H9 (cell line): ENCODE measurements around the gene LGALS12. TPM values are rescaled to one million over a fixed set of nuclear protein-coding genes. Genes with fewer than 3 reads are reported as not detected.

Experiments
- DNase-seq: peaks from one replicate; pipeline ENCODE4 v3.0.0-alpha.2; 2017
- H2AFZ ChIP-seq: one replicate; pipeline ENCODE4 v1.6.1; 2013; ENCODE audit warnings: mild to moderate bottlenecking, low read length, control low read depth, moderate library complexity
- H2AK5ac ChIP-seq: 2 replicates; pipeline ENCODE4 v1.6.1; 2013; ENCODE audit warnings: low read length, control low read depth, mixed read lengths; ENCODE audit not compliant: insufficient read length
- H2BK120ac ChIP-seq: one replicate; pipeline ENCODE4 v1.6.1; 2013; ENCODE audit warnings: low read depth, mild to moderate bottlenecking, low read length, control low read depth, inconsistent platforms; ENCODE audit not compliant: poor library complexity, severe bottlenecking
- H2BK12ac ChIP-seq: 2 replicates; pipeline ENCODE4 v1.6.1; 2013; ENCODE audit warnings: low read length, control low read depth, mixed read lengths, low read depth; ENCODE audit not compliant: insufficient read length
- H2BK15ac ChIP-seq: 2 replicates; pipeline ENCODE4 v1.6.1; 2013; ENCODE audit warnings: low read depth, low read length, control low read depth
- H2BK20ac ChIP-seq: one replicate; pipeline ENCODE4 v1.6.1; 2013; ENCODE audit warnings: low read depth, mild to moderate bottlenecking, low read length, control low read depth, inconsistent platforms; ENCODE audit not compliant: poor library complexity, severe bottlenecking
- H2BK5ac ChIP-seq: 2 replicates; pipeline ENCODE4 v1.6.1; 2013; ENCODE audit warnings: low read length, control low read depth, mixed read lengths; ENCODE audit not compliant: insufficient read length
- H3K14ac ChIP-seq: 2 replicates; pipeline ENCODE4 v1.6.1; 2013; ENCODE audit warnings: low read length, control low read depth; ENCODE audit not compliant: insufficient read depth
- H3K18ac ChIP-seq: 2 replicates; pipeline ENCODE4 v1.6.1; 2013; ENCODE audit warnings: low read depth, mild to moderate bottlenecking, mixed read lengths, low read length, control low read depth; ENCODE audit not compliant: insufficient read length
- H3K23ac ChIP-seq: 2 replicates; pipeline ENCODE4 v1.6.1; 2013; ENCODE audit warnings: low read length, control low read depth, mixed read lengths, low read depth; ENCODE audit not compliant: insufficient read length
- H3K23me2 ChIP-seq: 2 replicates; pipeline ENCODE4 v1.6.1; 2013; ENCODE audit warnings: low read depth, mild to moderate bottlenecking, mixed read lengths, low read length, control low read depth; ENCODE audit not compliant: insufficient read length, poor library complexity, severe bottlenecking
- H3K27ac ChIP-seq: 2 replicates; pipeline ENCODE4 v1.5.1; 2013; ENCODE audit warnings: low read length, control low read depth, mixed read lengths, low read depth; ENCODE audit not compliant: insufficient read length
- H3K27me3 ChIP-seq: 2 replicates; pipeline ENCODE4 v1.6.1; 2013; ENCODE audit warnings: low read length, control low read depth, inconsistent platforms; ENCODE audit not compliant: insufficient read depth
- H3K4ac ChIP-seq: 2 replicates; pipeline ENCODE4 v1.6.1; 2013; ENCODE audit warnings: low read depth, mild to moderate bottlenecking, control low read depth, inconsistent platforms, low read length, moderate library complexity
- H3K4me1 ChIP-seq: 2 replicates; pipeline ENCODE4 v1.6.1; 2013; ENCODE audit warnings: low read length, control low read depth, inconsistent platforms; ENCODE audit not compliant: insufficient read depth
- H3K4me2 ChIP-seq: 2 replicates; pipeline ENCODE4 v1.6.1; 2013; ENCODE audit warnings: low read length, control low read depth, mixed read lengths; ENCODE audit not compliant: insufficient read length, insufficient read depth
- H3K56ac ChIP-seq: 2 replicates; pipeline ENCODE4 v1.6.1; 2013; ENCODE audit warnings: low read depth, mild to moderate bottlenecking, mixed read lengths, low read length, control low read depth; ENCODE audit not compliant: insufficient read length
- H3K79me1 ChIP-seq: 2 replicates; pipeline ENCODE4 v1.6.1; 2013; ENCODE audit warnings: low read depth, mild to moderate bottlenecking, moderate library complexity, low read length, control low read depth, inconsistent platforms; ENCODE audit not compliant: insufficient read depth, poor library complexity, severe bottlenecking
- H3K79me2 ChIP-seq: 2 replicates; pipeline ENCODE4 v1.6.1; 2013; ENCODE audit warnings: low read length, control low read depth, inconsistent platforms; ENCODE audit not compliant: insufficient read depth
- H3K9ac ChIP-seq: 2 replicates; pipeline ENCODE4 v1.6.1; 2013; ENCODE audit warnings: low read length, control low read depth, mixed read lengths; ENCODE audit not compliant: insufficient read length; ENCODE audit errors: extremely low read depth
- H3K9me3 ChIP-seq: one replicate; pipeline ENCODE4 v1.6.1; 2013; ENCODE audit warnings: low read depth, low read length, inconsistent platforms; ENCODE audit not compliant: control insufficient read depth
- H3T11ph ChIP-seq: one replicate; pipeline ENCODE4 v1.6.1; 2013; ENCODE audit warnings: mild to moderate bottlenecking, low read length, control low read depth, inconsistent platforms
- H4K20me1 ChIP-seq: one replicate; pipeline ENCODE4 v1.6.1; 2013; ENCODE audit not compliant: control insufficient read depth, insufficient read length, insufficient read depth
- H4K5ac ChIP-seq: 2 replicates; pipeline ENCODE4 v1.6.1; 2013; ENCODE audit warnings: low read depth, mild to moderate bottlenecking, mixed read lengths, low read length, control low read depth; ENCODE audit not compliant: insufficient read length
- H4K8ac ChIP-seq: replicated peaks from 2 replicates; pipeline ENCODE4 v1.6.1; 2013; ENCODE audit warnings: low read length, control low read depth, mixed read lengths, low read depth; ENCODE audit not compliant: insufficient read length
- H4K91ac ChIP-seq: 2 replicates; pipeline ENCODE4 v1.6.1; 2013; ENCODE audit warnings: low read depth, mild to moderate bottlenecking, moderate library complexity, mixed read lengths, low read length, control low read depth; ENCODE audit not compliant: insufficient read length
- H3K27ac Mint-ChIP-seq, 3 experiments: 2 replicates in 2 of 3; 3 replicates in 1 of 3; pipeline ENCODE4 v1.8.0; 2020 to 2021; ENCODE audit warnings: mixed read lengths in 3 of 3, mild to moderate bottlenecking in 1 of 3, moderate library complexity in 1 of 3
- H3K27me3 Mint-ChIP-seq: 2 replicates; pipeline ENCODE4 v1.8.0; 2021; ENCODE audit warnings: low read depth, mild to moderate bottlenecking, moderate library complexity, mixed read lengths
- H3K36me3 Mint-ChIP-seq, 3 experiments: 2 replicates in 2 of 3; 3 replicates in 1 of 3; pipeline ENCODE4 v1.8.0; 2020 to 2021; ENCODE audit warnings: low read depth in 3 of 3, mixed read lengths in 3 of 3; ENCODE audit not compliant: insufficient read depth in 1 of 3
- H3K4me1 Mint-ChIP-seq, 2 experiments: 2 replicates each; pipeline ENCODE4 v1.8.0; 2020; ENCODE audit warnings: mixed read lengths in 2 of 2
- H3K4me3 Mint-ChIP-seq, 2 experiments: 2 replicates in 1 of 2; 3 replicates in 1 of 2; pipeline ENCODE4 v1.8.0; 2020 to 2021; ENCODE audit warnings: mild to moderate bottlenecking in 2 of 2, mixed read lengths in 2 of 2, moderate library complexity in 1 of 2
- H3K9me3 Mint-ChIP-seq, 2 experiments: 2 replicates in 1 of 2; 3 replicates in 1 of 2; pipeline ENCODE4 v1.8.0; 2020; ENCODE audit warnings: mild to moderate bottlenecking in 2 of 2, mixed read lengths in 2 of 2, moderate library complexity in 1 of 2
- WGBS: extraction: QIAGEN DNeasy Blood & Tissue Kit; methylation state at CpG from one replicate; pipeline ENCODE4 v1.1.7; 2013; ENCODE audit warnings: missing lambda C conversion rate, low lambda C conversion rate, mixed read lengths; ENCODE audit not compliant: insufficient read length; ENCODE audit errors: extremely low coverage; 5-methylcytosine and 5-hydroxymethylcytosine counted together
- total RNA-seq: library from RNA; stranded (reverse); gene quantifications from 2 replicates; pipeline ENCODE4 v1.2.1, GENCODE V29; 2021
- TF ChIP-seq, protein P1 (sequence below): fragments of 200-600 bp; sonication (generic); conservative IDR thresholded peaks from 3 replicates; pipeline ENCODE4 v1.8.0; 2021; ENCODE audit warnings: antibody characterized with exemption, mild to moderate bottlenecking

LGALS12 gene
- total RNA-seq, 1 experiment from 2014 or later = 1.9 TPM

DNA sequence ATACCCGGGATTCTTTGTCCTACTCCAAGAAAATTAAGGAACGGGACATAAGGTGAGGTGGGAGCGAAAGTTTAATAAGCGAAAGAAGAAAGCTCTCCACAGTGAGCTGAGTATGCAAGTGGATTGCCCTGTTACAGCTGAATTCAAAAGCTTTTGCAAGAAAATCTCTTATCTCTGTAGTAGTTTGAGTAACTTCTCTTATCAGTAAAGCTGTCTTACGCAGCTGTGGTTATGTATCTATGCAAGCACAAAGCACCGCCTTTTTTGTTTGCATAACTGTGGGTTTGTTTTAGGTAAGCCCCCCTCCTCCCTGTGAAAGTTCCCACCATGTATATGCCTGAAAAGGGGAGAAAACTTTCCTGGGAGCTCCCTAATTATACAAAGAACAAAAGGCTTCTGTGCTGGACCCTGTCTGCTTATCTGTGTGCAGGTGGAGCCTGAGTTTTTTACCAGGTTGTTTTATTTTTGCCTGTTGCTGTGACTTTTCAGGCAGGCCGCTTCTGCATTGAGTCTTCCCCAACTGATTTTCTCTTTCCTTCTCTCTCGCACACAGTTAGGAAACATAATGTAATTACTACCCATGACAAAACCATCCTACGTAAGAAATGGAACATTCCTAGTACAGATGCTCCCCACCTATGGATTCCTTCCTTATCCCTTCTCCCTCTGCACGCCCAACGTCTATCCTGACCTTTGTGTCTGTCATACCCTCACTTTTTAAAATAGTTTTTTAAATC lies 14.1 kb upstream of the LGALS12 start:
- Histone ChIP-seq H3K4ac (no peak overlapping the region), H4K91ac (no peak overlapping the region), H3K18ac (no peak overlapping the region), H2BK120ac (no peak overlapping the region), H4K8ac (no peak overlapping the region), H2BK15ac (no peak overlapping the region), H2BK12ac (no peak overlapping the region), H3K9ac (no peak overlapping the region), H3K4me1 (0 out of 2 replicates have a peak, but pooled peaks cover 2% of the 10 kb centered on the region), H2BK5ac (no peak overlapping the region), H3K27me3 (0 out of 2 replicates have a peak, but pooled peaks cover 2% of the 10 kb centered on the region), H3K4me2 (peak overlapping the region; percentile 34), H3K14ac (no peak overlapping the region), H4K5ac (no peak overlapping the region), H3K56ac (no peak overlapping the region), H3T11ph (no peak overlapping the region), H2BK20ac (no peak overlapping the region), H3K23me2 (peaks cover 18% of the 10 kb centered on the region), H4K20me1 (no peaks in the 10 kb centered on the region), H3K23ac (no peak overlapping the region), H2AK5ac (no peak overlapping the region), H3K9me3 (peaks cover 5% of the 10 kb centered on the region), H2AFZ (no peak overlapping the region), H3K79me1 (no peaks in the 10 kb centered on the region), H3K27ac (no peak overlapping the region), H3K79me2 (no peaks in the 10 kb centered on the region)
- Mint-ChIP-seq H3K9me3 (peaks cover 8 to 19% of the 10 kb centered on the region in 2 experiments), H3K27me3 (no peaks in the 10 kb centered on the region), H3K36me3 (peaks cover 0 to 21% (median 5%) of the 10 kb centered on the region in 3 experiments; a peak in 4 of 7 replicates), H3K4me1 (peaks cover 36 to 45% of the 10 kb centered on the region in 2 experiments), H3K27ac (peak overlapping the region in 1 of 3 experiments; percentile 40; a peak in 1 of 7 replicates), H3K4me3 (peak overlapping the region; percentile 50 to 71; a peak in 4 of 5 replicates)
- DNase-seq = no peak
- TF ChIP-seq, protein P1, sequence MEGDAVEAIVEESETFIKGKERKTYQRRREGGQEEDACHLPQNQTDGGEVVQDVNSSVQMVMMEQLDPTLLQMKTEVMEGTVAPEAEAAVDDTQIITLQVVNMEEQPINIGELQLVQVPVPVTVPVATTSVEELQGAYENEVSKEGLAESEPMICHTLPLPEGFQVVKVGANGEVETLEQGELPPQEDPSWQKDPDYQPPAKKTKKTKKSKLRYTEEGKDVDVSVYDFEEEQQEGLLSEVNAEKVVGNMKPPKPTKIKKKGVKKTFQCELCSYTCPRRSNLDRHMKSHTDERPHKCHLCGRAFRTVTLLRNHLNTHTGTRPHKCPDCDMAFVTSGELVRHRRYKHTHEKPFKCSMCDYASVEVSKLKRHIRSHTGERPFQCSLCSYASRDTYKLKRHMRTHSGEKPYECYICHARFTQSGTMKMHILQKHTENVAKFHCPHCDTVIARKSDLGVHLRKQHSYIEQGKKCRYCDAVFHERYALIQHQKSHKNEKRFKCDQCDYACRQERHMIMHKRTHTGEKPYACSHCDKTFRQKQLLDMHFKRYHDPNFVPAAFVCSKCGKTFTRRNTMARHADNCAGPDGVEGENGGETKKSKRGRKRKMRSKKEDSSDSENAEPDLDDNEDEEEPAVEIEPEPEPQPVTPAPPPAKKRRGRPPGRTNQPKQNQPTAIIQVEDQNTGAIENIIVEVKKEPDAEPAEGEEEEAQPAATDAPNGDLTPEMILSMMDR = no peak
- no CpG with 5 or more reads among the region's 11 CpGs for WGBS
